Activated gamma-delta T cell treated with Interleukin-2 at 50 U/mL for 16 hours (primary cell): ENCODE results near the gene RICTOR.
A peak's percentile ranks its signal among the peaks of the same experiment; 100 is the strongest.
"Not testable (repeated sequence)": the region's sequence is repeated elsewhere in the genome, so short reads cannot be mapped to it uniquely, and the experiment has no call there.

Source experiments
- DNase-seq: peaks from one replicate; pipeline ENCODE4 v3.0.0-alpha.2; 2020

The RICTOR gene

GRCh38 chr5:39055027-39055767 is 19.0 kb downstream of the RICTOR start:
- no peak for DNase-seq

GRCh38 chr5:39053189-39053588 is 21.0 kb downstream of the RICTOR start:
- DNase-seq = no peak

- DNase-seq = no peak
These were observed 22.1 kb downstream of the RICTOR start for GRCh38 chr5:39052141-39052540.

DNA sequence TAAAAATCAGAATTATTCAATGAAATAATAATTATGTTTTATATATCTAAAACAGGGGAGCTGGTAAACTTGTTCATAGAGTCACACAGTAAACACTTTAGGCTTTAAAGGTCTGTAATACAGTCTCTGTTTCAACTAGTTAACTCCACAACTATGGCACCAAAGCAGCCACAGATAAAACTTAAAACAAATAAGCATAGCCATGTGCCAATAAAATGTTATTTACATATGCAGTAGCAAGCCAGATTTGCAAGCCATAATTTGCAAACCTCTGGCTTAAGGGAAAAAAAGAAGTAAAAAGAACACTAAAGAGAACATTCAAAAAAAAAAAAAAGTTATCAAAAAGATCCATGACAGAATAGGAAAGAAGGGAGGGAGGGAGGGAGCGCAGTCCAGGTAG is 24.9 kb downstream of the RICTOR start:
- DNase-seq = no peak

DNA sequence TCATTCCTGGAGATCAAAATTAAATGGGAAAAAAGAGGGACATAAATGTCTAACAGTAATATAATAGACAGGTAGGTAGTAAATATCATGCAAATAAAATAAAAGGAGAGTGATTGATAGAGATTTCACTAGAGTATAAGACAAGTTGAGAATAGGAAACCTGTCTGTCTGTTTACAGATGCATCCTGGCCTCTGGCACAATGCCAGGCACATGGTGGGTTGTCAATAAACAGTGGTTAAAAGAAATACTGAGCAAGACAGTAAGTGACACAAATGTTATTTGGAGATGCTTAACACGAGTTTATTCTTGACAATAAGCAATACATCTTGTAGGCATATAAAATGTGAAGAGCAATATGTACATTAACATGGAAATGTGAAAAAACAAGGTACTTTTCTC is 33.3 kb downstream of the RICTOR start:
- peak; percentile 8 for DNase-seq

GRCh38 chr5:39034493-39034892 is 39.7 kb downstream of the RICTOR start:
- not testable (repeated sequence) for DNase-seq

DNA sequence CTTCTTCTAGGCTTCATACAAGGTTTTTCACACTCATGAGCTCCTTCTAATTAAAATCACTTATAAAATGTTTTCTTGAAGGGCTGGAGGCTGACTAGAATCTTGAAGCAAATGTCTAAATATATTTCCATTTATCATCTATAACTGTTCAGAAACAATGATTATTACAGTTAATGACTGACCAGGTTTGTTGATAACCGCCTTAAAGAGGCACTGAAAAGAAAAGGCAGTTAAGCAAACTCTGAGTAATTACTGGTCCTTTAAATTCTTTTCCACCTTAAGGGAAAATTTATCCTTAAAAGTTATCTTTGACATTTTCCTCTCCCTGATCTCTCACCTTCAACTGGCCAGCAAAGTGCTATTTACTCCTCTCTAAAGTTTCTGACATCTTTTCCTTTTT is 43.2 kb downstream of the RICTOR start:
- DNase-seq = no peak

GRCh38 chr5:39025456-39025855 is 48.7 kb downstream of the RICTOR start:
- no peak for DNase-seq

DNA sequence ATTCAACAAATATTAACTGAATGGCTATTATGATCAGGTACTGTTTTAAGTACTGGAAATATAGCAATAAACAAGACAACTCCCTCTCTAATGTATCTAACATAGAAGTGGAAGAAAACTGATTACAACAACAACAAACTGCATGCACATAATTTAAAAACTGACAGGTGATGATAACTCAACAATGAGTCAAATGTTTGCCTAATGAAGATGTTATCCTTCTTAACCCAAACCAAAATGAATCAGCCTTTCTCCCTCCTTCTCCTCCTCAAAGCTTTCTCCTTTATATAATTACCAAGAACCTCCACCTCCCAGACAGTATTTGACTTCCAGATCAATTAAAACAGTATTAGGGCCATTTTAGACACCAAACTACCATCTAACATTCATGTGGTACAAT is 49.3 kb downstream of the RICTOR start:
- no peak for DNase-seq

GRCh38 chr5:39024005-39024404 is 50.2 kb downstream of the RICTOR start:
- no peak for DNase-seq

DNA sequence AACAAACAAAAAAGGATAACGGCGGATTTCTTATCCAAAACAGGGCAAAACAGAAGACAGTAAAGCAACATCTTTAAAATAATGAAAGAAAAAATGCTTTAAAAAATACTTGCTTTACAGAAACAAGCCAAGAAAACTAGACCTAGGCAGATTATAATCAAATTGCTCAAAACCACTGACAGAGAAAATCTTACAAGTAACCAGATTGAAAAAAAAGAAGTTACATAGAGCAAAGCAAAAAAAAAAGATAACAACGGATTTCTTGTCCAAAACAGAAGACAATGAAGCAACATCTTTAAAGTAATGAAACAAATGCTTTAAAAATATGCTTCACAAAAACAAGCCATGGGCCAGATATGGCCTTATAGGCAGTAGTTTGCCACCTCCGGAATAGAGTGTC is 51.1 kb downstream of the RICTOR start:
- DNase-seq = no peak

GRCh38 chr5:39022151-39022550 is 52.0 kb downstream of the RICTOR start:
- DNase-seq = no peak

GRCh38 chr5:39021413-39021812 is 52.8 kb downstream of the RICTOR start:
- no peak for DNase-seq

DNA sequence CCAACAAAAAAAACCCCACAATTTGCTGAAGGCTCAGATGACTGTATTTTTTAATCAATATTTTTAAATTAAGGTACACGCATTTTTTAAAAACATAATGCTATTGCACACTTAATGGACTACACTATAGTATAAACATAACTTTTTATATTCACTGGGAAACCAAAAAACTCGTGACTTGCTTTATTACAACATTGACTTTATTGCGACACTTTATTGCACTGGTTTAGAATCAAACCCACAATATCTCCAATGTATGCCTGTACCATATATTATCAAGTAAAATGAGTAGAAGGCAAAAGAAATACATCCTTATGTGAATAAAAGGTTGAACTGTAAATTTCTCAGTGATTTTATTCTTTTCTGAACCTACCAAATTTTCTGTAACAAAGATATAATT is 53.7 kb downstream of the RICTOR start:
- DNase-seq = no peak

- DNase-seq = no peak
These were observed 54.9 kb downstream of the RICTOR start for GRCh38 chr5:39019254-39019653.

- DNase-seq = no peak
These were observed 56.7 kb downstream of the RICTOR start for GRCh38 chr5:39017504-39017903.

GRCh38 chr5:39016587-39017275 is 57.5 kb downstream of the RICTOR start:
- no peak for DNase-seq

DNA sequence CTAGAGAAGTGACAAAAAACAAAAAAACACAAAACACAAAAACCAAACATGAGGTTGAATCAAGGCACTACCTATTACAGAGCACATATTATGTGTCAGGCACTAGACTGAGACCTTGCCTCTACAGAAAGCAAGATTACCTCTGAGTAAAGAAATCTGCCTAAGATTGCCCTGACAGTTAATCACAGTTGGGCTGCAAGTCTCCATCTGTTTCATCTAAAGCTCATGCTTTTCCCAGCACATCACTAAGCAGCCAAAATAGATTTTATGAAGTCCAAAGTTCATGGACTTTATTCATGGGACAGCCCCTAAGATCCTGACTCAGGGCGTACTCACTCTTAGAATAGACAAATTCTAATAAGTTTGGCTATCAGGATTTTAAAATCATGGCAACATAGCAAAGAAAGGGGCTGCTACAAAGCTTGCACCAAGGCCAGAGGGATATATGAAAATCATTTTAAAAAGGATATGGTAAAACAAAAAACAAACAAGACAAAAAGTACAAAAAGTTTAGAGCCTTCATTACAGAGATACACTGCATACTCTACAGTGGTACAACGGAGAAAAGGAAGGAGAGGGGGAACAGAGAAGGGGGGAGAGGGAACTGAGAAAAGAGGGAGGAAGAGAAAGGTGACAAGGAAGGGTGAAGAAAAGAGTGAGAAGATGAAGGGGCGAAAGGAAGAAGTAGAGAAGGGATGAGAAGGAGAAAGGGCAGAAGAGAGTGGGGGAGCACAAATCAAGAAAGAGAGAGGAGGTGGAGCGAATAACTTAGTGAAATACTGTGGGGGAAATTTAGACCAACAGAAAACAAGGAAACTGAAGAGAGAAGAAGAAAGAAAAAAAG is 58.2 kb downstream of the RICTOR start:
- DNase-seq = no peak

- DNase-seq = no peak
These were observed 59.6 kb downstream of the RICTOR start for GRCh38 chr5:39014561-39014960.

DNA sequence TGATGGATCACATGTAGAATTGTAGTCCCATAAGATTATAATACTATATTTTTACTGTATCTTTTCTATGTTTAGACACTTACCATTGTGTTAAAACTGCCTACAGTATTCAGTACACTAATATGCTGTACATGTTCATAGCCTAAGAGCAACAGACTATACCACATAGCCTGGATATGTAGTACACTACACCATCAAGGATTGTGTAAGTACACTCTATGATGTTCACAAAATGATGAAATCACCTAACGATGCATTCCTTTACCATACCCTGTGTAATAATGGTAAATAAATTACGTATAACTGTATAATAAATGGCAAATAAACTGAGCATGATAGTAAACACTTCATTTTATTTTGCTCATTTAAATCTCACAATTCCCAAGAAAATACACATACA is 60.3 kb downstream of the RICTOR start:
- no peak for DNase-seq

DNA sequence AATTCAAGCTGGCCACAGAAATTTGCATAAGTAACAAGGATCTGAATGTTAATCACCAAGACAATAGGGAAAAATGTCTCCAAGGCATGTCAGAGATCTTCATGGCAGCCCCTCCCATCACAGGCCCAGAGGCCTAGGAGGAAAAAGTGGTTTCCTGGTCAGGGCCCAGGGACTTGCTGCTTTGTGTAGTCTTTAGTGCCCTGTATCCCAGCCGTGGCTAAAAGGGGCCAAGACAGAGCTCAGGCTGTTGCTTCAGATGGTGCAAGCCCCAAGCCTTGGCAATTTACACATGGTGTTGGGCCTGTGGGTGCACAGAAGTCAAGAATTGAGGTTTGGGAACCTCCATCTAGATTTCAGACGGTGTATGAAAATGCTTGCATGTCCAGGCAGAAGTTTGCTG is 63.2 kb downstream of the RICTOR start:
- not testable (repeated sequence) for DNase-seq

DNA sequence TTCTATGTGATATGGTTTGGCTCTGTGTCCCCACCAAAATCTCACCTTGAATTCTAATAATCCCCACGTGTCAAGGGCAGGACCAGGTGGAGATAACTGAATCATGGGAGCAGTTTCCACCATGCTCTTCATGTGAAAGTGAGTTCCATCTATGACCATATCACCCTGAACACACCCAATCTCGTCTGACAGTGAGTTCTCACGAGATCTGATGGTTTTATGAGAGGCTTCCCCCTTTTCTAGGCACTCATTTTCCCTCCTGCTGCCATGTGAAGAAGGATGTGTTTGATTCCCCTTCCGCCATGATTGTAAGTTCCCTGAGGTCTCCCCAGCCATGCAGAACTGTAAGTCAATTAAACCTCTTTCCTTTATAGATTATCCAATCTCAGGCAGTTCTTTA is 64.2 kb downstream of the RICTOR start:
- DNase-seq = no peak

DNA sequence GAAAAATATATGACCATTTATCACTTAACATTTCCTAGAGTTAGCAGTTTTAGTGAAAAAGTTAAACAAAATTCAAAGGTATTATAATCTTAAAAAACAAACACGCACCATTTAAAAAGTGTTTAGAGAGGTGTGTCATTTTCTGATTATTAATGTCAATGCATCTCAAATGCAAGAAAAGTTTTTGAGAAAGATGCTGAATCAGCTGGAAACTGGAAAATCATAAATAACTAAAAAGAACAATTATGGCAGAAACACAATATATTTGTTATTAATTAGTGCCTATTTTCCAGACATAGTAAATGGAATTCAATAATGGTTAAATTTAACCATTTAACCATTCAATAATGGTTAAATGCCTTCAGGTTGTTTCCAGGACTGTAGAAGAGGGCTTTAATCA is 64.9 kb downstream of the RICTOR start:
- no peak for DNase-seq

DNA sequence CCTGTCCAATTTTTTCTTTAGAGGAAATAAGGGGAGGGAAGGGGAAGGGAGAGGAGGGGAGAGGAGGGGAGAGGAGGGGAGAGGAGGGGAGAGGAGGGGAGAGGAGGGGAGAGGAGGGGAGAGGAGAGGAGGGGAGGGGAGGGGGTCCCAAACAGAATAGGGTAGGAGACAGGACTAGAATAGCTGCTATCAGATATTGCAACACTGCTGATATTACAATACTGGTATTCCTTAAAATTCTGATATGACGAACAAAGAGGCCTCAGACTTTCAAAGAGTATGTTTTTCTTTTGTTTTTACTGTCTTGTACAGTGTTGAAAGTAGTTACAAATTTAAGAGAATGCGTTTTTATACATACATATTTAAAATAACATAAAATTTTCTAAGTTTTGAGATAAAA is 67.5 kb downstream of the RICTOR start:
- DNase-seq = no peak
